Neural cell (in vitro differentiated cells): Measurements from ENCODE around the gene NCKIPSD. TPM values are rescaled to one million over a fixed set of nuclear protein-coding genes. Genes with fewer than 3 reads are reported as not detected.

ENCODE experiments used
- H2AFZ ChIP-seq: fragments of 200-600, 300-800 bp; sonication (generic), shearing (Covaris generic); 2 replicates; pipeline ENCODE4 v1.6.0; 2014; ENCODE audit warnings: low read depth, mild to moderate bottlenecking, antibody characterized with exemption, low read length, moderate library complexity
- H3F3A ChIP-seq: fragments of 200-600 bp; shearing (Covaris generic); 2 replicates; pipeline ENCODE4 v1.6.1; 2016; ENCODE audit warnings: mild to moderate bottlenecking, moderate library complexity, mixed read lengths, antibody characterized with exemption, low read length; ENCODE audit not compliant: insufficient read depth, poor library complexity, severe bottlenecking
- H3K27ac ChIP-seq: fragments of 200-600, 300-800 bp; sonication (generic), shearing (Covaris generic); 2 replicates; pipeline ENCODE4 v1.5.1; 2014; ENCODE audit warnings: mild to moderate bottlenecking, low read length, moderate library complexity
- H3K27me3 ChIP-seq: fragments of 300-800, 200-600 bp; sonication (generic), shearing (Covaris generic); 2 replicates; pipeline ENCODE4 v1.6.0; 2014; ENCODE audit warnings: mild to moderate bottlenecking, low read depth, low read length, moderate library complexity; ENCODE audit not compliant: insufficient read depth
- H3K36me3 ChIP-seq: fragments of 300-800, 200-600 bp; sonication (generic), shearing (Covaris generic); 2 replicates; pipeline ENCODE4 v1.5.1; 2014; ENCODE audit warnings: mild to moderate bottlenecking, antibody characterized with exemption, low read length, moderate library complexity; ENCODE audit not compliant: insufficient read depth
- H3K4me2 ChIP-seq: fragments of 300-800, 200-600 bp; sonication (generic), shearing (Covaris generic); 2 replicates; pipeline ENCODE4 v1.6.0; 2014; ENCODE audit warnings: mild to moderate bottlenecking, low read length
- H3K4me3 ChIP-seq: fragments of 300-800, 200-600 bp; sonication (generic), shearing (Covaris generic); 2 replicates; pipeline ENCODE4 v1.5.1; 2014; ENCODE audit warnings: mild to moderate bottlenecking, low read length, moderate library complexity
- H3K79me2 ChIP-seq: fragments of 200-600 bp; shearing (Covaris generic); replicated peaks from 2 replicates; pipeline ENCODE4 v1.6.0; 2014; ENCODE audit warnings: mild to moderate bottlenecking, low read length, moderate library complexity; ENCODE audit not compliant: insufficient read depth
- H3K9ac ChIP-seq: fragments of 300-800, 200-600 bp; sonication (generic), shearing (Covaris generic); 2 replicates; pipeline ENCODE4 v1.6.1; 2016; ENCODE audit warnings: mild to moderate bottlenecking, low read length, mixed read lengths
- H3K9me2 ChIP-seq: fragments of 200-600 bp; shearing (Covaris generic); 2 replicates; pipeline ENCODE4 v1.6.1; 2016; ENCODE audit warnings: mild to moderate bottlenecking, low read length, mixed read lengths; ENCODE audit not compliant: insufficient read depth
- H3K9me3 ChIP-seq: fragments of 200-600, 300-800 bp; sonication (generic), shearing (Covaris generic); 2 replicates; pipeline ENCODE4 v1.6.1; 2016; ENCODE audit warnings: mild to moderate bottlenecking, mixed run types, low read length, moderate library complexity, mixed read lengths
- H4K20me1 ChIP-seq: fragments of 200-600 bp; shearing (Covaris generic); 2 replicates; pipeline ENCODE4 v1.6.1; 2016; ENCODE audit warnings: mild to moderate bottlenecking, mixed run types; ENCODE audit not compliant: insufficient read depth
- CTCF ChIP-seq: fragments of 450-650 bp; IDR thresholded peaks from 2 replicates; pipeline ENCODE4 v1.5.1; 2014; ENCODE audit warnings: antibody characterized with exemption, mild to moderate bottlenecking, moderate library complexity; ENCODE audit not compliant: poor library complexity, severe bottlenecking
- EP300 ChIP-seq: fragments of 450-650 bp; conservative IDR thresholded peaks from 2 replicates; pipeline ENCODE4 v1.6.1; 2014; ENCODE audit warnings: antibody characterized with exemption, mild to moderate bottlenecking, moderate library complexity; ENCODE audit not compliant: poor library complexity, severe bottlenecking
- EZH2 ChIP-seq: fragments of 200-600, 300-800 bp; shearing (Covaris generic), sonication (generic); IDR thresholded peaks from 2 replicates; pipeline ENCODE4 v1.6.1; 2014; ENCODE audit warnings: antibody characterized with exemption, low read length, borderline replicate concordance, mild to moderate bottlenecking; ENCODE audit not compliant: insufficient read depth, poor library complexity, severe bottlenecking
- MXI1 ChIP-seq: fragments of 450-650 bp; conservative IDR thresholded peaks from 2 replicates; pipeline ENCODE4 v1.6.1; 2014; ENCODE audit warnings: antibody characterized with exemption, mild to moderate bottlenecking; ENCODE audit not compliant: poor library complexity, severe bottlenecking
- POLR2AphosphoS5 ChIP-seq: IDR thresholded peaks from 2 replicates; pipeline ENCODE4 v1.6.1; 2012
- RAD21 ChIP-seq: fragments of 450-650 bp; conservative IDR thresholded peaks from 2 replicates; pipeline ENCODE4 v1.6.1; 2014; ENCODE audit warnings: antibody characterized with exemption, mild to moderate bottlenecking, moderate library complexity
- REST ChIP-seq: IDR thresholded peaks from 2 replicates; pipeline ENCODE4 v1.6.1; 2012; ENCODE audit warnings: borderline replicate concordance
- SMC3 ChIP-seq: fragments of 450-650 bp; conservative IDR thresholded peaks from 2 replicates; pipeline ENCODE4 v1.6.1; 2014; ENCODE audit warnings: antibody characterized with exemption, mild to moderate bottlenecking, moderate library complexity; ENCODE audit not compliant: poor library complexity
- TAF1 ChIP-seq: IDR thresholded peaks from 2 replicates; pipeline ENCODE4 v1.6.1; 2012; ENCODE audit warnings: low read depth
- polyA plus RNA-seq: library from polyadenylated mRNA; depleted of rRNA; stranded (reverse); fragments of >200 nt; gene quantifications from 2 replicates; pipeline ENCODE4 v1.2.3, GENCODE V29; 2014

The NCKIPSD gene
- polyA plus RNA-seq, 1 donor from 2014 or later = 19.0 TPM

- no peaks in the 10 kb centered on the region for H3K36me3 ChIP-seq
- H3K9ac ChIP-seq = no peak overlapping the region
- TF ChIP-seq EP300 (no peak), EZH2 (no peak), POLR2AphosphoS5 (no peak), MXI1 (no peak)
- no peaks in the 10 kb centered on the region for H3K9me3 ChIP-seq
- peaks cover under 1% of the 10 kb centered on the region for H4K20me1 ChIP-seq
- no peaks in the 10 kb centered on the region for H3K79me2 ChIP-seq
- H3K4me3 ChIP-seq = no peak overlapping the region
- no peak overlapping the region for H3K4me2 ChIP-seq
- H3K27ac ChIP-seq = no peak overlapping the region
- H3K9me2 ChIP-seq = no peaks in the 10 kb centered on the region
- H3K27me3 ChIP-seq = no peaks in the 10 kb centered on the region
- no peaks in the 10 kb centered on the region for H3F3A ChIP-seq
- H2AFZ ChIP-seq = no peak overlapping the region
Measured at GRCh38 chr3:48630833-48631232, 54.9 kb downstream of the NCKIPSD start.

GRCh38 chr3:48630407-48630806 is 55.3 kb downstream of the NCKIPSD start:
- H4K20me1 ChIP-seq = no peaks in the 10 kb centered on the region
- H2AFZ ChIP-seq = no peak overlapping the region
- H3K27ac ChIP-seq = no peak overlapping the region
- no peaks in the 10 kb centered on the region for H3K36me3 ChIP-seq
- TF ChIP-seq EP300 (no peak), EZH2 (no peak), SMC3 (no peak), TAF1 (no peak), REST (no peak), POLR2AphosphoS5 (no peak), RAD21 (no peak), MXI1 (no peak), CTCF (no peak)
- no peaks in the 10 kb centered on the region for H3K27me3 ChIP-seq
- no peak overlapping the region for H3K4me3 ChIP-seq
- no peaks in the 10 kb centered on the region for H3K9me2 ChIP-seq
- H3K4me2 ChIP-seq = no peak overlapping the region
- H3K9me3 ChIP-seq = no peaks in the 10 kb centered on the region
- H3K79me2 ChIP-seq = no peaks in the 10 kb centered on the region
- H3K9ac ChIP-seq = no peak overlapping the region
- no peaks in the 10 kb centered on the region for H3F3A ChIP-seq

GRCh38 chr3:48629894-48630293 is 55.8 kb downstream of the NCKIPSD start:
- H3K27ac ChIP-seq = no peak overlapping the region
- H3K4me3 ChIP-seq = no peak overlapping the region
- no peaks in the 10 kb centered on the region for H3F3A ChIP-seq
- H3K4me2 ChIP-seq = no peak overlapping the region
- no peaks in the 10 kb centered on the region for H3K36me3 ChIP-seq
- TF ChIP-seq TAF1 (no peak), POLR2AphosphoS5 (no peak), CTCF (no peak), EP300 (no peak), MXI1 (no peak), EZH2 (no peak), SMC3 (no peak), REST (no peak), RAD21 (no peak)
- H2AFZ ChIP-seq = no peak overlapping the region
- H3K9ac ChIP-seq = no peak overlapping the region
- no peaks in the 10 kb centered on the region for H4K20me1 ChIP-seq
- H3K27me3 ChIP-seq = no peaks in the 10 kb centered on the region
- no peaks in the 10 kb centered on the region for H3K79me2 ChIP-seq
- H3K9me3 ChIP-seq = no peaks in the 10 kb centered on the region
- no peaks in the 10 kb centered on the region for H3K9me2 ChIP-seq
